NCI-H524 treated with DMSO at 0.1 percent for 48 hours (cell line): ENCODE measurements around the gene AMPD3.

Experiments used
- DNase-seq: peaks from one replicate; lab custom pipeline; 2025; lab: John Stamatoyannopoulos, UW

Gene AMPD3

GRCh38 chr11:10540546-10540914 lies 85.5 kb downstream of the AMPD3 start:
- DNase-seq = no peak

- DNase-seq = peak; percentile 66
Measured at GRCh38 chr11:10540915-10541560, 86.0 kb downstream of the AMPD3 start, which contains the start of gene RNF141. Gene RNF141 (minus strand): TSS chr11:10541187. CDS start chr11:10534158, 7,029 bp downstream.

GRCh38 chr11:10541561-10541930 lies 86.5 kb downstream of the AMPD3 start:
- peak; percentile 19 for DNase-seq

- no peak for DNase-seq
Measured at GRCh38 chr11:10542776-10543175, 87.7 kb downstream of the AMPD3 start.

GRCh38 chr11:10543782-10544181 lies 88.7 kb downstream of the AMPD3 start:
- DNase-seq = no peak

- no peak for DNase-seq
Measured at GRCh38 chr11:10544491-10545465, 89.7 kb downstream of the AMPD3 start.

GRCh38 chr11:10550503-10551289 lies 95.6 kb downstream of the AMPD3 start:
- no peak for DNase-seq

GRCh38 chr11:10551290-10551592 lies 96.2 kb downstream of the AMPD3 start:
- DNase-seq = no peak

GRCh38 chr11:10551845-10552352 lies 96.8 kb downstream of the AMPD3 start:
- no peak for DNase-seq

GRCh38 chr11:10556590-10556989 lies 101.5 kb downstream of the AMPD3 start:
- no peak for DNase-seq
